Mucosa of rectum (tissue), 2 donors: ENCODE data around the gene ZFAND3.

Experiments
- H3K27ac ChIP-seq, 2 donors: one replicate each; pipeline ENCODE4 v1.7.0; 2013; ENCODE audit warnings: inconsistent platforms in 2 of 2, low read depth in 2 of 2, low read length in 2 of 2
- H3K27me3 ChIP-seq, 2 donors: one replicate each; pipeline ENCODE4 v1.7.0; 2013; ENCODE audit warnings: low read length in 2 of 2; ENCODE audit not compliant: control insufficient read depth in 2 of 2, insufficient read depth in 2 of 2
- H3K36me3 ChIP-seq, 2 donors: one replicate each; pipeline ENCODE4 v1.7.0; 2013; ENCODE audit warnings: low read length in 2 of 2; ENCODE audit not compliant: control insufficient read depth in 2 of 2, insufficient read depth in 2 of 2
- H3K4me1 ChIP-seq, 2 donors: one replicate each; pipeline ENCODE4 v1.7.0; 2013; ENCODE audit warnings: low read length in 2 of 2, mild to moderate bottlenecking in 1 of 2; ENCODE audit not compliant: control insufficient read depth in 2 of 2, insufficient read depth in 2 of 2
- H3K4me3 ChIP-seq, 2 donors: one replicate each; pipeline ENCODE4 v1.7.0; 2013; ENCODE audit warnings: low read length in 2 of 2
- H3K9ac ChIP-seq, 2 donors: one replicate each; pipeline ENCODE4 v1.7.0; 2013; ENCODE audit warnings: low read length in 2 of 2, low read depth in 1 of 2, mild to moderate bottlenecking in 1 of 2
- H3K9me3 ChIP-seq, 2 donors: one replicate each; pipeline ENCODE4 v1.7.0; 2013; ENCODE audit warnings: low read length in 2 of 2; ENCODE audit not compliant: control insufficient read depth in 2 of 2
- donor health status: healthy.
- donor health status: Normal muscosa, but diverticular disease.

ZFAND3 gene

DNA sequence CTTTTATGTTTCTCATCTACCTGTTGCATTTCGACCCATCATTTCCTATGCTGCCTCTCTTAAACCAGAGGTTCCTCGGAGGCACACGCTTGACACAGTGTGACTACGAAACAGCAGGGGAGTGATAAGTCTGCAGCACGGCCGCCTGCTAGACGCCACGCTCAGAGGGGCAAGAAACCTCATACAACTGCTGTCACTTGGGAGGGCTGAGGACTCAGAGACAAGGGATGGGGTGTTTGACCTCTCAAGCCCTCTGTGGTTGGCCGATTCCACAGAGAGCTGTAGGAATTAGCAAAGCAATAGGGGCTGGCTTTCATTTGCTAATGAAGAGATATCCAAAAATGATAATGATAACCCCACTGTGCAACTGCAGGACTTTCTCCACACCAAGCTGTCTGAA, 372.5 kb downstream of the ZFAND3 start:
- no peaks in the 10 kb centered on the region for H3K36me3 ChIP-seq
- no peak overlapping the region for H3K27ac ChIP-seq
- no peak overlapping the region for H3K4me3 ChIP-seq
- H3K9ac ChIP-seq, result no peak overlapping the region
- no peaks in the 10 kb centered on the region for H3K27me3 ChIP-seq
- H3K9me3 ChIP-seq, result no peaks in the 10 kb centered on the region
- no peaks in the 10 kb centered on the region for H3K4me1 ChIP-seq

DNA sequence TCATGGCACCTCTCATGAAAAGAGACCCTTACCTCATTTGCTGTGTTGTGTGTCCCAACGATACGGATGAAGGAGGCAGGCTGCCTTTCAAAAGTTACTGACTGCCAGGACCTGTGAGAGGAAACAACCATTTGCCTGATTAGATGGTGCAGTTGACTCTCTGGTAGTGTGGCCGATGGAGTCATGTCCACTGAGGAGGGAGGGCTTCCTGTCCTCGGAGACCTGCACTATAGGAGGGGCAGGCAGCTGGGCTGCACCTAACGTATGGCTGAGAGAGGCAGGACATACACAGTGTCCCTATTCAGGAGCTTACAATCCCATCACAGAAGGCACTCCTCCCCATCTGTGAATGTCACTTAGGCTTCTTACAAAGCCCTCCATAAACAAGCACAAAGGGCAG, 373.0 kb downstream of the ZFAND3 start:
- H3K27me3 ChIP-seq, result no peaks in the 10 kb centered on the region
- no peaks in the 10 kb centered on the region for H3K36me3 ChIP-seq
- no peaks in the 10 kb centered on the region for H3K9me3 ChIP-seq
- H3K4me3 ChIP-seq, result no peak overlapping the region
- no peak overlapping the region for H3K9ac ChIP-seq
- H3K27ac ChIP-seq, result no peak overlapping the region
- no peaks in the 10 kb centered on the region for H3K4me1 ChIP-seq

DNA sequence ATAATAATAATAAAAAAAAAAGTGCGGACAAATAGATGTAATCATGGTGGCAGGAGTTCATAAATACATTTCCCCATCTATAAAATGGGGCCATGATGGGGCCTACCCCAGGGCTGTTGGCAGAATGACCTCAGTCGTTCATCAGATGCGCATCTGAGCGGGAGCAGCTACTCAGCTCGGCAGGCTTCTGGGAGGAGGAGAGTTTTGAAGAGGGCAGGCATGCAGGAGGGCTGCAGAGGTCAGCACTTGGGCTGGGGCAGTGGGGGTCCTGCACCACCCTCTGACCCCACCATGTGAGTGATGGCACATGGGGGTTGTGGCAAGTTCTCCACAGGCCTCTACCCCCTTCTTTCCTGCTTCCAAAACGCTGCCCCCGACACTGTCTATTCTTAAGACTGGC, 373.5 kb downstream of the ZFAND3 start:
- Histone ChIP-seq H3K4me1 (no peaks in the 10 kb centered on the region), H3K4me3 (no peak overlapping the region), H3K27me3 (no peaks in the 10 kb centered on the region), H3K27ac (no peak overlapping the region), H3K36me3 (no peaks in the 10 kb centered on the region), H3K9me3 (no peaks in the 10 kb centered on the region), H3K9ac (no peak overlapping the region)

DNA sequence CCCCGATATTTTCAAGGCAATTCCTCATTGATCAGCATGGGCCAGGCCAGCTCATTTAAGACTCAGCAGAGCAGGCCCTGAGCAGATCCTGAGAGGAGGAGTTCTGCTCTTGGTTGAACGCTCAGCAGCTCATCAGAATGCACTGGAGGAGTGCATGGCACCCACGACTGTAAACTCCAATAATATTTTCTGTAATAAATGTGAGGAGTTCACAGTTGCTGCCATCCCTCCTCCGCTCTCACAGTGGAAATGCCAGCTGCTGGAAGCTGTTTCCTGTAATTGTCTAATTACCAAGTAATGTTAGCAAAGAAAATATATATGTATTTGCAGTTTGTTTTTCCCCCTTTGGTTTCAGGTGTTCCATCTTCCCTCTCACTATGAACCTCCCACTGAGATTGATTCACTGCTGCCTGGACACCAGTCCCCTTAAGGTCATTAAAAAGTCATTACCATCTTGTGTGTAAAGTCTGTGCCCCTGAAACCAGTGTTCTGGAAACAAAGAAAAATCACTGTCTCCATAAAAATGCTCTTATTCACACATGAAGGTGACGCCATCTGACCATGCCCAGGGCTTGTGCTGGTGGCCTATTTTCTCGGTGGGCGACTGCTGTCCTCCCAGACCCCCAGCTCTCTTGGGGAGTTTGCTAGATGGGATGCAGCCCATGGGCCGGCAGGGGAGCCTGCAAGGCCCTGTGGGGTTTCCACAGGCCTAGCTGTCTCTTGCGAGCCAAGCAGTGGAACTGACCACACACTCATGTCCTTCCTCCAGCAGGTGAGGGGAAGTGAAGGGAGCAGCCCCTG, 374.2 kb downstream of the ZFAND3 start:
- Histone ChIP-seq H3K36me3 (no peaks in the 10 kb centered on the region), H3K9me3 (no peaks in the 10 kb centered on the region), H3K4me1 (no peaks in the 10 kb centered on the region), H3K9ac (no peak overlapping the region), H3K27ac (no peak overlapping the region), H3K4me3 (no peak overlapping the region), H3K27me3 (no peaks in the 10 kb centered on the region)

- Histone ChIP-seq H3K9me3 (no peaks in the 10 kb centered on the region), H3K4me1 (no peaks in the 10 kb centered on the region), H3K9ac (no peak overlapping the region), H3K27me3 (no peaks in the 10 kb centered on the region), H3K4me3 (no peak overlapping the region), H3K36me3 (no peaks in the 10 kb centered on the region), H3K27ac (no peak overlapping the region)
These were observed 374.7 kb downstream of the ZFAND3 start for GRCh38 chr6:38194282-38194572.

- Histone ChIP-seq H3K4me3 (no peak overlapping the region), H3K27ac (no peak overlapping the region), H3K4me1 (no peaks in the 10 kb centered on the region), H3K9me3 (no peaks in the 10 kb centered on the region), H3K9ac (no peak overlapping the region), H3K36me3 (no peaks in the 10 kb centered on the region), H3K27me3 (no peaks in the 10 kb centered on the region)
These were observed 375.1 kb downstream of the ZFAND3 start for GRCh38 chr6:38194589-38194988.

- no peaks in the 10 kb centered on the region for H3K36me3 ChIP-seq
- no peaks in the 10 kb centered on the region for H3K27me3 ChIP-seq
- no peaks in the 10 kb centered on the region for H3K4me1 ChIP-seq
- no peak overlapping the region for H3K27ac ChIP-seq
- no peaks in the 10 kb centered on the region for H3K9me3 ChIP-seq
- no peak overlapping the region for H3K9ac ChIP-seq
- H3K4me3 ChIP-seq, result no peak overlapping the region
These were observed 375.6 kb downstream of the ZFAND3 start for GRCh38 chr6:38195113-38195635.

- no peak overlapping the region for H3K27ac ChIP-seq
- H3K4me1 ChIP-seq, result no peaks in the 10 kb centered on the region
- no peaks in the 10 kb centered on the region for H3K36me3 ChIP-seq
- no peaks in the 10 kb centered on the region for H3K9me3 ChIP-seq
- no peak overlapping the region for H3K4me3 ChIP-seq
- H3K27me3 ChIP-seq, result no peaks in the 10 kb centered on the region
- H3K9ac ChIP-seq, result no peak overlapping the region
These were observed 378.7 kb downstream of the ZFAND3 start for GRCh38 chr6:38198219-38198618.
